WTC11 (cell line): ENCODE measurements around the gene NDUFAF7. TPM values are rescaled to one million over a fixed set of nuclear protein-coding genes. Genes with fewer than 3 reads are reported as not detected.

Experiments
- ATAC-seq: fragments of 200-7000 bp; cut with Tn5 transposase; 2 replicates; pipeline ENCODE4 v1.10.0; 2021; ENCODE audit warnings: mild to moderate bottlenecking, moderate library complexity
- CTCF ChIA-PET: fragments of 300-600 bp; sonication (Branson Sonifier 250); formaldehyde crosslinking; loops from one replicate; lab custom pipeline; 2021; ENCODE audit warnings: antibody characterized with exemption; lab: Charles Lee
- POLR2A ChIA-PET: fragments of 350-600 bp; sonication (Branson Sonifier 250); formaldehyde crosslinking; loops from one replicate; lab custom pipeline; 2021; ENCODE audit warnings: antibody characterized with exemption; lab: Charles Lee
- DNase-seq: peaks from one replicate; pipeline ENCODE4 v3.0.0; 2021; ENCODE audit warnings: low spot score
- H3K27ac Mint-ChIP-seq: 2 replicates; pipeline ENCODE4 v1.8.0; 2021; ENCODE audit warnings: mixed read lengths
- H3K27me3 Mint-ChIP-seq: 2 replicates; pipeline ENCODE4 v1.8.0; 2021; ENCODE audit warnings: low read depth, mild to moderate bottlenecking, moderate library complexity, mixed read lengths
- H3K36me3 Mint-ChIP-seq: 2 replicates; pipeline ENCODE4 v1.8.0; 2021; ENCODE audit warnings: mixed read lengths
- H3K4me1 Mint-ChIP-seq: 2 replicates; pipeline ENCODE4 v1.8.0; 2022; ENCODE audit warnings: mixed read lengths
- H3K4me3 Mint-ChIP-seq: 2 replicates; pipeline ENCODE4 v1.8.0; 2021; ENCODE audit warnings: mild to moderate bottlenecking, moderate library complexity, mixed read lengths
- H3K9me3 Mint-ChIP-seq: 2 replicates; pipeline ENCODE4 v1.8.0; 2021; ENCODE audit warnings: mixed read lengths
- AR ChIP-seq: fragments of 250-450 bp; sonication (Bioruptor Pico); IDR thresholded peaks from 2 replicates; pipeline ENCODE4 v1.9.0; 2021; ENCODE audit warnings: mild to moderate bottlenecking
- ATF3 ChIP-seq: sonication (generic); formaldehyde crosslinking; conservative IDR thresholded peaks from 2 replicates; pipeline ENCODE4 v1.8.1; 2022; ENCODE audit warnings: mild to moderate bottlenecking, missing genetic modification reagents
- CBFB ChIP-seq: sonication (generic); formaldehyde crosslinking; IDR thresholded peaks from 2 replicates; pipeline ENCODE4 v1.8.1; 2022; ENCODE audit warnings: mild to moderate bottlenecking, low read depth, missing genetic modification reagents
- CREB1 ChIP-seq: sonication (generic); formaldehyde crosslinking; IDR thresholded peaks from 2 replicates; pipeline ENCODE4 v1.8.0; 2023; ENCODE audit warnings: mild to moderate bottlenecking, missing genetic modification reagents
- E2F5 ChIP-seq: sonication (generic); formaldehyde crosslinking; IDR thresholded peaks from 2 replicates; pipeline ENCODE4 v1.8.1; 2022; ENCODE audit warnings: mild to moderate bottlenecking, moderate library complexity, missing genetic modification reagents
- ESRRA ChIP-seq: sonication (generic); formaldehyde crosslinking; IDR thresholded peaks from 2 replicates; pipeline ENCODE4 v1.8.1; 2022; ENCODE audit warnings: mild to moderate bottlenecking, missing genetic modification reagents, borderline replicate concordance
- FOXJ3 ChIP-seq: sonication (generic); formaldehyde crosslinking; IDR thresholded peaks from 2 replicates; pipeline ENCODE4 v1.9.0; 2021; ENCODE audit warnings: missing genetic modification reagents, mild to moderate bottlenecking, borderline replicate concordance
- FOXP1 ChIP-seq: sonication (generic); formaldehyde crosslinking; IDR thresholded peaks from 2 replicates; pipeline ENCODE4 v1.8.0; 2022; ENCODE audit warnings: missing genetic modification reagents, mild to moderate bottlenecking, moderate library complexity, borderline replicate concordance
- GABPB1 ChIP-seq: sonication (generic); formaldehyde crosslinking; IDR thresholded peaks from 2 replicates; pipeline ENCODE4 v1.8.1; 2023; ENCODE audit warnings: mild to moderate bottlenecking, missing genetic modification reagents
- HMGXB4 ChIP-seq: sonication (generic); formaldehyde crosslinking; IDR thresholded peaks from 2 replicates; pipeline ENCODE4 v1.8.1; 2023; ENCODE audit warnings: mild to moderate bottlenecking, moderate library complexity, missing genetic modification reagents
- IRF2 ChIP-seq: sonication (generic); formaldehyde crosslinking; IDR thresholded peaks from 2 replicates; pipeline ENCODE4 v1.8.0; 2022; ENCODE audit warnings: low read depth, missing genetic modification reagents, borderline replicate concordance
- JAZF1 ChIP-seq: fragments of 250-450 bp; sonication (Bioruptor Pico); IDR thresholded peaks from 2 replicates; pipeline ENCODE4 v1.9.0; 2021; ENCODE audit warnings: moderate library complexity, mild to moderate bottlenecking, inconsistent platforms
- NFATC4 ChIP-seq: fragments of 250-450 bp; sonication (Bioruptor Pico); IDR thresholded peaks from 2 replicates; pipeline ENCODE4 v1.9.0; 2021; ENCODE audit warnings: mild to moderate bottlenecking
- NR1H2 ChIP-seq: sonication (generic); formaldehyde crosslinking; IDR thresholded peaks from 2 replicates; pipeline ENCODE4 v1.9.0; 2021; ENCODE audit warnings: mild to moderate bottlenecking, moderate library complexity, missing genetic modification reagents
- NR3C1 ChIP-seq: sonication (generic); formaldehyde crosslinking; conservative IDR thresholded peaks from 2 replicates; pipeline ENCODE4 v1.8.1; 2023; ENCODE audit warnings: low read depth, mild to moderate bottlenecking, missing genetic modification reagents
- OVOL2 ChIP-seq: fragments of 250-450 bp; sonication (Bioruptor Pico); IDR thresholded peaks from 2 replicates; pipeline ENCODE4 v1.9.0; 2021; ENCODE audit warnings: mild to moderate bottlenecking, borderline replicate concordance
- PREB ChIP-seq: sonication (generic); formaldehyde crosslinking; IDR thresholded peaks from 2 replicates; pipeline ENCODE4 v1.8.1; 2022; ENCODE audit warnings: mild to moderate bottlenecking, missing genetic modification reagents, moderate library complexity, borderline replicate concordance
- RELA ChIP-seq: sonication (generic); formaldehyde crosslinking; IDR thresholded peaks from 2 replicates; pipeline ENCODE4 v1.8.1; 2022; ENCODE audit warnings: missing genetic modification reagents, mild to moderate bottlenecking, borderline replicate concordance
- RORB ChIP-seq: fragments of 250-450 bp; sonication (Bioruptor Pico); IDR thresholded peaks from 2 replicates; pipeline ENCODE4 v1.9.0; 2021; ENCODE audit warnings: mild to moderate bottlenecking
- SMAD4 ChIP-seq: sonication (generic); formaldehyde crosslinking; IDR thresholded peaks from 2 replicates; pipeline ENCODE4 v1.8.0; 2022; ENCODE audit warnings: mild to moderate bottlenecking, missing genetic modification reagents
- SP1 ChIP-seq: sonication (generic); formaldehyde crosslinking; conservative IDR thresholded peaks from 2 replicates; pipeline ENCODE4 v1.8.1; 2022; ENCODE audit warnings: missing genetic modification reagents
- USF2 ChIP-seq: sonication (generic); formaldehyde crosslinking; IDR thresholded peaks from 2 replicates; pipeline ENCODE4 v1.8.1; 2023; ENCODE audit warnings: mild to moderate bottlenecking, missing genetic modification reagents, moderate library complexity
- ZBTB43 ChIP-seq: sonication (generic); formaldehyde crosslinking; IDR thresholded peaks from 2 replicates; pipeline ENCODE4 v1.8.1; 2023; ENCODE audit warnings: mild to moderate bottlenecking, missing genetic modification reagents
- ZNF138 ChIP-seq: sonication (generic); formaldehyde crosslinking; conservative IDR thresholded peaks from 2 replicates; pipeline ENCODE4 v1.8.1; 2022; ENCODE audit warnings: mild to moderate bottlenecking, moderate library complexity, missing genetic modification reagents
- ZNF317 ChIP-seq: sonication (generic); formaldehyde crosslinking; IDR thresholded peaks from 2 replicates; pipeline ENCODE4 v1.8.1; 2023; ENCODE audit warnings: low read depth, mild to moderate bottlenecking, moderate library complexity, missing genetic modification reagents, borderline replicate concordance
- ZNF416 ChIP-seq: fragments of 250-450 bp; sonication (Bioruptor Pico); IDR thresholded peaks from 2 replicates; pipeline ENCODE4 v1.9.0; 2021; ENCODE audit warnings: mild to moderate bottlenecking, inconsistent platforms
- total RNA-seq: library from RNA; stranded (reverse); gene quantifications from 3 replicates; pipeline ENCODE4 v1.2.3, GENCODE V29; 2021

NDUFAF7 gene
- total RNA-seq, 1 experiment from 2014 or later: 57.8 TPM

- no peak overlapping the region for H3K27ac Mint-ChIP-seq
- peaks cover 44% of the 10 kb centered on the region for H3K36me3 Mint-ChIP-seq
- CTCF ChIA-PET: no interaction called here
Observed at GRCh38 chr2:37281916-37282315, 50.5 kb downstream of the NDUFAF7 start.

GRCh38 chr2:37282746-37283145, 51.3 kb downstream of the NDUFAF7 start:
- H3K27me3 Mint-ChIP-seq: no peaks in the 10 kb centered on the region
- no peaks in the 10 kb centered on the region for H3K9me3 Mint-ChIP-seq
- CTCF ChIA-PET: no interaction called here
- no peak overlapping the region for H3K4me3 Mint-ChIP-seq
- H3K36me3 Mint-ChIP-seq: peaks cover 43% of the 10 kb centered on the region
- no peak overlapping the region for H3K27ac Mint-ChIP-seq
- no peaks in the 10 kb centered on the region for H3K4me1 Mint-ChIP-seq
- no peak for DNase-seq
- ATAC-seq: no peak
- POLR2A ChIA-PET: no interaction called here
- TF ChIP-seq ZNF317 (CRISPR knock-in tag) (no peak), RELA (no peak), GABPB1 (CRISPR knock-in tag) (no peak), IRF2 (no peak), ESRRA (CRISPR knock-in tag) (no peak), SMAD4 (CRISPR knock-in tag) (no peak), AR (no peak), FOXP1 (CRISPR knock-in tag) (no peak), JAZF1 (CRISPR knock-in tag) (no peak), USF2 (CRISPR knock-in tag) (no peak), FOXJ3 (CRISPR knock-in tag) (no peak), PREB (no peak), E2F5 (no peak), CREB1 (CRISPR knock-in tag) (no peak), ZNF416 (CRISPR knock-in tag) (no peak)

More at GRCh38 chr2:37281916-37282315, 50.5 kb downstream of the NDUFAF7 start:
- ATAC-seq (no peak), DNase-seq (no peak)
- Mint-ChIP-seq H3K4me1 (no peaks in the 10 kb centered on the region), H3K27me3 (no peaks in the 10 kb centered on the region), H3K4me3 (no peak overlapping the region), H3K9me3 (no peaks in the 10 kb centered on the region)
- POLR2A ChIA-PET: no interaction called here
- TF ChIP-seq CBFB (CRISPR knock-in tag) (no peak), ZBTB43 (CRISPR knock-in tag) (no peak), ZNF138 (CRISPR knock-in tag) (no peak), RORB (CRISPR knock-in tag) (no peak), SP1 (no peak), NFATC4 (CRISPR knock-in tag) (no peak), NR3C1 (CRISPR knock-in tag) (no peak), OVOL2 (CRISPR knock-in tag) (no peak), ATF3 (CRISPR knock-in tag) (no peak), SMAD4 (CRISPR knock-in tag) (no peak), ZNF317 (CRISPR knock-in tag) (no peak), IRF2 (no peak), HMGXB4 (CRISPR knock-in tag) (no peak), NR1H2 (CRISPR knock-in tag) (no peak)
